ENCODE data around the gene RANBP1.

Gene RANBP1

GRCh38 chr22:20172141-20172613 lies 56.3 kb downstream of the RANBP1 start:
- no peak for DNase-seq (ENCODE audit: low read depth)

GRCh38 chr22:20173246-20173645 lies 57.3 kb downstream of the RANBP1 start:
- no peak for DNase-seq (ENCODE audit: low read depth)

- DNase-seq (ENCODE audit: low read depth): no peak
These were observed 57.9 kb downstream of the RANBP1 start for GRCh38 chr22:20173772-20174171.

- no peak for DNase-seq (ENCODE audit: low read depth)
These were observed 59.1 kb downstream of the RANBP1 start for GRCh38 chr22:20174785-20175596.

DNA sequence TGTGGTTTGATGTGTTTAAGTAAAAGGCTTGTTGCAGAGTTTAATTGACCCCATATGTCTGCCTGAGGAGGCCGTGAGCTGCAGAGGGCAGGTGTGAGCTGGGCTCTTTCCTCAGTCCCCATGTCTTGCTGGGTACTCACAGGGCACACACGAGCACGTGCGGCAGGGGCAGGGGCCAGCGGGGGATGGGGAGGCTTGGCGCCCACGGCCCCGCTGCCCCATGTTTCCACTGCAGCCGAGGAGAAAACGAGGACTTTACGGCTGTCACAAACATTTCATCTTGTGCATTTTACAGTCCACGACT lies 59.6 kb downstream of the RANBP1 start:
- DNase-seq (ENCODE audit: low read depth): no peak

DNA sequence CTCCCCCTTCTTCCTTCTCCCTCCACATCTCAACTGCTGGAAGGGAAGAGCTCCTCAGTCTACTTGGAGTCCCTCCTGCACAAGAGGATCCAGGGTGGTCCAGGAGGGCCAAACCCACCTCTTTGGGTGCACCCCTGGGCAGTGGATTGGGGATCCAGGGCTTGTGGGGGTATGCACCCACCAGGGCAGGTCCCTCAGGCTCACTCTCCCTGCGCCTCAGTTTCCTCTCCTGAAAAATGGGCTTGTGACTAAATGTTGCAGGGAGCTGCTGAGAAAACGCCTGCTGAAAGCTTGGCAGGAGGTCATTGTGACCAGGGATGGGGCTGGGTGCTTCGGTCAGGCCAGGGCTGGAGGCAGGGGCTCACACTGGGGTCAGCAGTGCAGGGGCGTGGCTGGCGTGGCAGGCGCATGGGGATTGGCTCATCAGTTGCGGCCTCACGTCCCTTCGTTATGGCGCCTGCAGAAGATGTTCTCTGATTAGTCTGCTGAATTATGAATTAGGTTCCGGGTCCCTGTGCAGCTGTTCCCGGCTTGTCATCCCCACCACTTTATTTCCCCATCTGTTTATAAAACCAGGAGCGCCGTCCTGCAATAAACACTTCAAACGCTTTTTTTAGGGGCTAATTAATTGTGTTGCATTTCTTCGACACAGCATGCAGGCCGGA lies 60.6 kb downstream of the RANBP1 start:
- DNase-seq (ENCODE audit: low read depth): no peak

Data from T follicular helper cell (primary cell).